Amygdala (tissue), 56 donors: ENCODE data around the gene APOO.

Experiments used
- DNase-seq, 56 donors: peaks; one replicate each; lab custom pipeline; 2025; lab: John Stamatoyannopoulos, UW

Gene APOO

DNA sequence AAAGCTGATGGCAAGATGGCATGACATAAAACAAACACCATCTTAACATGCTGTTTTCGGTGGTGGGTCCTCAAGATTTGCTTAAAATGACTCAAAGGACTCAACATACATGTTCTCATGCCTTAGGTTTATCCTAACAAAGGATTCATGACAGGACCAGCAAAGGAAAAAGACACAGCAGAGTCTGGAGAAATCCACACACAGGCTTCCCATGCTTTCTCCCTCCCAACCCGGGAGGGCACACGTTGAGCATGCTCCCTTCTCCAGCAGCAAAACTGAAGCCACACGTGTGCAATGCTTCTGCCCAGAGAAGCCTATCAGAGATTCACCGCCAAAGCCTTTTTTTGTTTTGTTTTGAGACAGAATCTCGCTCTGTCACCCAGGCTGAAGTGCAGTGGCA, 84.9 kb downstream of the APOO start:
- DNase-seq: no peak

DNA sequence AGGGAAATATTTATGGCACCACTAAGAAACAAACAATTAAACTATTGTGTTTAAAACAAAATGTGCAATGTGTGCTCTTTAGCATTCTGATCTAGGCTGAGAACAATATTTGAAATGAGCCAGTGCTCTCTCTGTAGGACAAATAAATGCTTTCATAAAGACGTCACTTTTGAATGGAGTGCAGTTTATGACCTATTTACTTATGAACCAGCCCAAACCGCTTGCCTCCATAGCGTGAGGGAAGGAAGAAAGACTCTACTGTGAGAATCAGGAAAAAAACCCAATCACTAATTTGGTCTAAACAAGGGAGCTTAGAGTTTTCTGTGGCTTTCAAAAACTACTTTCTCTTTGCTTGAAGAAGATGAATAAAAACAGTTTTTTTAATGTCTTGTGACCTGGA, 85.3 kb downstream of the APOO start:
- DNase-seq: peak in 7 of 56 donors; percentile 0 to 12 (median 1)

DNA sequence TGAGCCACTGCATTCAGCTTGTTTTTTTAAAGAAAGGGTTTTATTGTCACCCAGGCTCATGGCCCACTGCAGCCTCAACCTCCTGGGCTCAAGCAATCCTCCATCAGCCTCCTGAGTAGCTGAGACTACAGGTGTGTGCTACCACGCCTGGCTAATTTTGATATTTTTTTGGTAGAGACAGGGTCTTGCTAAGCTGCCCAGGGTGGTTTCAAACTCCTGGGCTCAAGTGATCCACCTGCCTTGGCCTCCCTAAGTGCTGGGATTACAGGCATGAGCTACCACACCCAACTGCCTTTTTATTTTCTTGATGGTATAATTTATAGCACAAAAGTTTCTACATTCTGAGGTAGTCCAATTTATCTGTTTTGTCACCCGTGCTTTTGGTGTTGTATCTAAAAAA, 85.9 kb downstream of the APOO start:
- DNase-seq: no peak

DNA sequence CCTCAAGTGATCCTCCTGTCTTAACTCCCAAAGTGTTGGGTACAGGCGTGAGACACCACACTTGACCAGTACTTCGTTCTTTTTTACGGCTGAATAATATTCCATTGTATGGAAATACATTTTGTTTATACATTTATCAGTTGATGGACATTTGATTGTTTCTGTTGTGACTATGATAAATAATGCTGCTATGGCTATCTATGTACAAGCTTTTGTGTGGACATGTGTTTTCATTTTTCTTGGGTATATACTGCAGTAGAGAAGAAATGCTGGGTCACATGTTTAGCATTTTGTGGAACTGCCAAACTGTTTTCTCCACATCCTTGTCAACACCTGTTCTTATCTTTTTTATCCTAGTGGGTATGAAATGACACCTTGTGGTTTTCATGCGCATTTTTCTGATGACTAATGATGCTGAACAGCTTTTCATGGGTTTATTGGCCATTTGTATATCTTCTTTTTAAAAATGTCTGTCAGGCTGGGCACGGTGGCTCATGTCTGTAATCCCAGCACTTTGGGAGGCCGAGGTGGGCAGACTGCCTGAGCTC, 87.4 kb downstream of the APOO start:
- no peak for DNase-seq

DNA sequence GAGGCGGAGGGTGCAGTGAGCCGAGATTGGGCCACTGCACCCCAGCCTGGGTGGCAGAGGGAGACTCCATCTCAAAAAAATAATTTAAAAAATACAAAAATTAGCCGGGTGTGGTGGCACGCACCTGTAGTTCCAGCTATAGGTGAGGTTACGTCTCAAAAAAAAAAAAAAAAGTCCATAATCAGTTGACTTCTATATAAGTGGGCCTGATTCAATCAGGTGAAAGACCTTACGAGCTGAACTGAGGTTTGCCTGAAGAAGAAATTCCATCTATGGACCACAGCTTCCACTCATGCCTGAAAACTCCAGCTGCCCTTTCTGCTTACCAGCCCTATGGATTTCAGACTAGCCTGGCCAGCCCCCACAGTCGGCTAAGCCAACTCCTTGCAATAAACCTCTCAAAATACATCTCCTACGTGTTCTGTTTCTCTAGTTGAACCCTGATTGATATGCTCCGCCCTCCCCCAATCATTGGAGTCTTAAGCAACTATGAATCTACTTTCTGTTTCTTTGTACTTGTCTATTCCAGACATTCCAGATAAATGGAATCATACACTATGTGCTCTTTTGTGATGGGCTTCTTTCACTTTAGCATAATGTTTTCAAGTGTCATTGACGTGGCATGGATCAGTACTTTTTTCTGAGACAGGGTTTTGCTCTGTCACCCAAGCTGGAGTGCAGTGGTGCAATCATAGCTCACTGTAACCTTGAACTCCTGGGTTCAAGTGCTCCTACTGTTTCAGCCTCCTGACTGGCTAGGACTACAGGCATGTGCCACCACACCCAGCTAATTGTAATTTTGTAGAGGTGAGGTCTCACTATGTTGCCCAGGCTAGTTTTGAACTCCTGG, 88.1 kb downstream of the APOO start:
- DNase-seq: no peak

DNA sequence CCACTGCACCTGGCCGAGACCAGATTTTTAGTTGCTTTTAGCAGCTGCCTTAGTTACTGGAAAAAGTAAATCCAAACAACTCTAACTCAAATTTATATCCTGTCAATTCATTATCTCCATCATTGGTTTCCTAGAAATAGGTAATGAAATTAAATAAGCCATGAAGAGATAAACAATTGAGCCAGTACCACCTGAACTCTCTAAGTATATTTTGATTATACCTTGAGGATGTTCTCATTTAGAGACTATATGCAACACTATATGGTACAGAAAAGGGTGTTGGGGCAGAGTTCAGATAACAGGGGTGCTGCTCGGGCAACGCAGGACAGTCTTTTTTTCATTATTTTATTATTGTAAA, 89.8 kb downstream of the APOO start:
- no peak for DNase-seq

DNA sequence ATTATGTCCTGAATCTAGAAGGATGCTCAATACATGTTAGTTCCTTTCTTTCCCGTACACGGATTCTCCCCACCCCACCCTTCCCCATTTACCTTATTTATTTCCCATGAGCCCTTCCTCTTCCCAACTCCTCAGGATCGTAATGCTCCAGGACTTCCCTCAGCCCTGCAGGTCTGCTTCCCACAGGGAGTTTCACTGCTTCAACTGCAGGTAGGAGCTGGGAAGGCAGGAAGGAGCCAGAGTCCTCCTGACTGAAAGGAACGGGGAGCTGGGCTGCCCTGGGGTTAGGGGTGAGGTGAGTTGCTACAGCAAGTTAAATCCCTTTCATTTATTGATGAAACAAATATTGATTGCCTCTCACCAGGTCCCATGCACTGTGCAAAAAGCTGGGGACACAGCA, 91.6 kb downstream of the APOO start:
- no peak for DNase-seq

DNA sequence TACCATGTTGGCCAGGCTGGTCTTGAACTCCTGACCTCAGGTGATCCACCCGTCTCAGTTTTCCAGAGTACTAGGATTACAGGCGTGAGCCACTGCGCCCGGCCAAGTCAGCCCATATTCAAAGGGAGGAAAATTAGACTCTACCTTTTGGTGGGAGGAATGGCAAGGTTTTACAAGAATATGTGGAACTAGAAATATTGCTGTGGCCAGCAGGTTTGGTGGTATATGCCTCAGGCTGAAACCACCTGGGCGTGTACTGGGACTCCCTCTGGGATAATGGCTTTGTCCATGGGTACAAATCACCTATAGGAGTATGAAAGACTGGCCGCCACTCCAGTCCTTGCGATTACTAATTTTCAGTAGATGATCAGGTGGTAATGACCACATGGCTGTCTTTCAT, 92.4 kb downstream of the APOO start:
- DNase-seq: no peak

DNA sequence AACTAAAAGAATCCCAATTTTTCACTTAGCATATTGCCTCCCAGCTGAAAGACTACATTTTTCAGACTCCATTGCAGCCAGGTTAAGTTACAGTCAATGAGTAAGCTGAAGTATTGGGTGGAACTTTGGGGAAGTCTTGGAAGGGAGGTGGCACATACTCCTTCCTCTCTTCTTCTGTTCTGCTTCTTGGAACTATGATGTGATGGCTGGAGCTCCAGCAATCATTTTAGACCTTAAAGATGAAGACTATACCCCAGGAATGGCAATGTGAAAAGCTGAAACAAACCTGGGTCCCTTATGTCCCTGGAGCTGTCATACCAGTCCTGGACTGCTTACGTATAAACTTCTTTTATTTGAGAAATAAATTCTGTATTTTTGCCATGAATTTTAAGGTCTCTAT, 93.9 kb downstream of the APOO start:
- DNase-seq: no peak

DNA sequence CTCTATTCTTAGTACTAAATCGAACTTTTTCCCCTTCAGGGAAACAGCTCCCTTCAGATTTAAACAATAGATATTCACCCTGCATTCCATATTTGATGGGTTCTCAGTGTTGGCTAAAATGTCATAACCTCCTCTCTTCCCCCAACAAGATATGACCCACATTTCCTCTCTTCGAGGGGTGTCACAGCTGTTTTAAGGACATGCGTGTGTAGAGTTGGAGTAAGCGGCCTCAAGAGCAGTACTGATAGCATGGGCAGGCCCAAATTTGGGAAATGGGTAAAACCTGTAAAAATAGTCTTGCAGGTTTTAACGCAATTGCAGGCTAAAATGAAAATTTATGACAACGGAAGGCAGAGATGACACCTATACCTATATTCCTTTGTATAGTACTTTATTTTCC, 96.1 kb downstream of the APOO start:
- no peak for DNase-seq

DNA sequence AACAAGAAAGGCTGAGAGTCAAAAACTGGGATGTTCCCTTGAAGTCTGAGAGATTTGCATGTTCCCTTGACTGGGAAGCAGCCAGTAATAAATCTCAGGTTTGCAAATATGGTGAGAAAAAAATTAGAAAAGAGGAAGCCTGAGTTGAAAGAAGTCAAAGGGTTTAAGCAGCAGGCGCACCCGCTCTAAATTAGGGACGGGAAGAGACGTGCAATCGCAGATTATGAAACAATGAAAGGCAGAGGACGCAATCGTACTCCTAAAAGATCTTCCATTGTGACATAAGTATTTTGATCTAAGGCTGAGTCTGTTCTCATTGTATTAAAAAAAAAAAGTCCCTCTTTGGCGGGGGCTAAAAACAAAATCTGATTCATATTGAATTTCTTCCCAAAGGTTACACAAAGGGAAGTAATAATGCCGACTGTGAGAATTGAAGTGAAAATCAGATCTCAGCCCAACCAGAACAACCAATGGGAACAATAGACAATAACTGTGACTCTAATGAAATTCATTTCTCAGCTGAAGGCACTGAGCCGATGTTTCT, 96.6 kb downstream of the APOO start:
- DNase-seq: peak in 2 of 56 donors; percentile 0 to 7

DNA sequence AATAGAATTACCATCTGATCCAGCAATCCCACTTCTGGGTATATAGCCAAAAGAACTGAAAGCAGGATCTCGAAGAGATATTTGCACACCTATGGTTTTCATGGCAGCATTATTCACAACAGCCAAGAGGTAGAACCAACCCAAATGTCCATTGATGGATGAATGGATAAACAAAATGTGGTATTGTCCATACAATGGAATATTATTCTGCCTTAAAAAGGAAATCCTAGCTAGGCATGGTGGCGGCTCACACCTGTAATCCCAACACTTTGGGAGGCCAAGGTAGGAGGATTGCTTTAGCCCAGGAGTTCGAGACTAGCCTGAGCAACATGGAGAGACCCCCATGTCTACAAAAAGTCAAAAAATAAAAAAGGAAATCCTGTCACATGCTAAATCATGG, 97.5 kb downstream of the APOO start:
- no peak for DNase-seq

DNA sequence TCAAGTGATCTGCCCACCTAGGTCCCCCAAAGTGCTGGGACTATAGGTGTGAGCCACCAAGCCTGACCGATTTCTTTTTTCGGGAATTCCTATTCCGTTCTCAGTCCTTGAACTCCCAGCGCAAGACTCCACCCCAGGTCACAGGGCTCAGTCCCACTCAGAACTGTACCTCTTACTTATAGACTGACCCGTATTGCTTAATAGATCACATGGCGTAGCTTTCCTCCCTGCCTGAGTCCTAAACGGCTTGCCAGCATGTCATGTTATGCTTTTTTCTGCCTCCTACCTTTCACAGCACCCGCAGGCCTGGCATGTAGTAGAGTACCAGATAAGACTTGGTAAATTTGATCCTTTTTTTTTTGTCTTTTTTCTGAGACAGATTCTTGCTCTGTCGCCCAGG, 102.3 kb downstream of the APOO start:
- DNase-seq: no peak

DNA sequence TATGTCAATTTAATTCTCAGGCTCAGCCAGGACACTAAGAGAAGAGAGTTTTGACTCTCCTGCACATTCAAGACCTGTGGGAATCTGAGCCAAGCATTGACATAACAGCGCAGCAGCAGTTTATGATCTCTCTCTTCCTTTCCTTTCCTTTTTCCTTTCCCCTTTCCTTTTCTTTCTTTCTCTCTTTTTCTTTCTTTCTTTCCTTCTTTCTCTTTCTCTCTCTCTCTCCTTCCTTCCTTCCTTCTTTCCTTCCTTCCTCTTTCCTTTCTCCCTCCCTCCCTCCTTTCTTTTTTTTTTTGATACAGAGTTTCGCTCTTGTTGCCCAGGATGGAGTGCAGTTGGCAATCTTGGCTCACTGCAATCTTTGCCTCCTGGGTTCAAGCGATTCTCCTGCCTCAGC, 103.2 kb downstream of the APOO start:
- no peak for DNase-seq

DNA sequence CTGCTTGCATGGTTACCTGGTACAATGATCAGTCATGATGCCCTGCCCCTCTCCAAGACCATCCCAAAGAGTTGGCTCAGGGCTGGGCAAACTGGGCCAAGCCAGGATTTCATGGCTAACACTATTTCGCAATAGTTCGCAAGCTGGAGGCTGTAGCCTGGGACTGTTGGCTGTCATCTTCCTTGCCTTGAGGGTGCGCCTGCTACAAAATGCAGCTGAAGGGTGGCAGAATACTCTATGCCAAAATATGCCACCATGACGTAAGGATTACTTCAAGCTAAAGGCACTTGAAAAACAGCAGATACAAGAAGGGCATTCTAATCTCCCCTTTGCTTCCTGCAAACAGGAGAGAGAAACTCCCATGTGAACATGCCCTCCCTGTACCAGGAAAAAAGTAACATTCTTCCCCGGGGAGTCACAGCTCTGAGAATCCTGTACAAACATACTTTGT, 103.8 kb downstream of the APOO start:
- no peak for DNase-seq

DNA sequence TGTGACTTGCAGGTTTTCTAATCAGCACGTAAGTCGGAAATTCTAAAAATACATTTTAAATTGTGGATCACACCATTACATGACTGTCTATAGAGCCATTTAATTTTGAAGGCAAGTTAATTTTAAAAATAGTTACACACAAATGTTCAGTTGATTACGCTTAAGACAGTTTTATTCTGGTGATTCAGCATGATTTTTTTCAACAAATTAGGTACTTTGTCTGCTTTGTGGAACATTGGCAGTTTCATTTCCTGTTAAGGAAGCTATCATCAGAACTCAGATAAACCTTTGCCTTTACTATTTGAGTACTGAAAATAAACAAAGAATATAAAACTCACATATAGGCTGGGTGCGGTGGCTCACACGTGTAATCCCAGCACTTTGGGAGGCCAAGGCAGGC, 105.3 kb downstream of the APOO start:
- DNase-seq: no peak

DNA sequence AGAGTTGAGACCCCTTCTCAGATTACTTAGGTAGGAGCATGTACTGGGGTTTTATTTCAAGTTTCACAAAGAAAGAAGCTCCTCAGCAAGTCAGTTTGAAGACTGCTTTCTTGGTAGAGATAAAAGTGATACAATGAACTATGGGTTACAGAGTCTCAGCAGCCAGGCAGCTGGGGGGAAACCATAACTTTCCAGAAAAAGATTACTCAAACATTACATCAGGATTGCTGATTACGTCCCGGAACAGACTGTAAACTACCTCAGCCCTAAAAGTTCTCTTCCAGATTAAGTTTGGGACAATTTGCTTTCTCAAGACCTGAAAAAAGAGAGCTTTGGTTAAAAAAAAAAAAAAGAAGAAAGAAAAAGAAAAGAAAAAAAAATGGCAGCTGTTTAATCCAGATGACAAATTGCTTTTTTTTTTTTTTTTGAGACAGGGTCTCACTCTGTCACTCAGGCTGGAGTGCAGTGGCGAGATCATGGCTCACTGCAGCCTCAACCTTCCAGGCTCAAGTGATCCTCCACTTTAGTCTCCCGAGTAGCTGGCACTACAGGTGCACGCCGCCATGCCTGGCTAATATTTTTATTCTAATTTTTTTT, 108.2 kb downstream of the APOO start:
- no peak for DNase-seq

DNA sequence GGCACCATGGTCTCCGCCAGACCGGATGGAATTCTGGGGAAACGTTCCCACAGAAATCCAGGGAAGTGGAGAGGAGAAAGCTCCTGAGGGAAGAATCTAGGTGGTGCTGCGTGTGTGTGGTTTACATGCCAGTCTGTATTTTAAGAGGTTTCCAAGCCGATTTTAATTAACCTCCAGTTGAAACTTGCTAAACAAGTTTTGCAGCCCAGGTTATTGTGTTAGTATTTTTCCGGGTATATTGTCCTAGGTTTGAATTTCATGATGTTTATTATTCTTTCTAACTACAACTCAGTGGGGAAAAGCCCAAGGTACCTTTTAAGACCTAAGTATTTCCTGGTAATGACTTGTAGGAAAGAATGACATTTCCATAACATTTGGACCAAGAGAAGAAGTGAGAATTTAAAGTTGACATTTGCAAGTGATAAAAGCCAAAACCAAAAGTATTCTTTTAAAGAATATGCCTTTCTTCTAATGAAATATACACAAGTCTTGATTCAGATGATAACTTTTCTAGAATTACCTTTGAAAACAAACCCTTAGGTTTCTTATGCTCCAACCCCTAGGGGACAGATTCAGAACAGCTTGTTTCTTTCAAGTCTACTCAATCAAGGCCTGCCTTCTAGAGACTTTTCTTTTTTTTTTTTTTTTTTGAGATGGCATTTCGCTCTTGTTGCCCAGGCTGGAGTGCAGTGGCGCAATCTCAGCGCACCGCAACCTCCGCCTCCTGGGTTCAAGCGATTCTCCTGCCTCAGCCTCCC, 110.2 kb downstream of the APOO start:
- DNase-seq: no peak

DNA sequence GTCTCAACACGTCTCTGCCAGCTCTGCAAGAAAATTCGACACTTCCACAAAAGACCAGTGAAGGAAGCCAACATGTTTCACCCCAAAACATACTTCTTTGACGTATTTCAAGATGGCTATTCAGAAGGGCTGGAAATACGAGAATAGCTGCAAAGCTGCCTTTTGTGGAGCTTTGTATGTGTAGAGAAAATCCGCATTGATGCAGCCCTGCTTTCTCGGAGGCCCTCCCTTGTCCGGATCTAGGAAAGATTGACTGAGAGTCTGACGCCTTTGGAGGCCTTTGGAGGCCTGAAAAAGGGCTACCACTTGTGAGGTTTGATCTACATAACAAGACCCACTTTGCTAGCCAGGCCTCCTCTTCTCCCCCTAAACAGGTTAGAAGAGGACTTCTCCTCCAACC, 112.5 kb downstream of the APOO start:
- no peak for DNase-seq

DNA sequence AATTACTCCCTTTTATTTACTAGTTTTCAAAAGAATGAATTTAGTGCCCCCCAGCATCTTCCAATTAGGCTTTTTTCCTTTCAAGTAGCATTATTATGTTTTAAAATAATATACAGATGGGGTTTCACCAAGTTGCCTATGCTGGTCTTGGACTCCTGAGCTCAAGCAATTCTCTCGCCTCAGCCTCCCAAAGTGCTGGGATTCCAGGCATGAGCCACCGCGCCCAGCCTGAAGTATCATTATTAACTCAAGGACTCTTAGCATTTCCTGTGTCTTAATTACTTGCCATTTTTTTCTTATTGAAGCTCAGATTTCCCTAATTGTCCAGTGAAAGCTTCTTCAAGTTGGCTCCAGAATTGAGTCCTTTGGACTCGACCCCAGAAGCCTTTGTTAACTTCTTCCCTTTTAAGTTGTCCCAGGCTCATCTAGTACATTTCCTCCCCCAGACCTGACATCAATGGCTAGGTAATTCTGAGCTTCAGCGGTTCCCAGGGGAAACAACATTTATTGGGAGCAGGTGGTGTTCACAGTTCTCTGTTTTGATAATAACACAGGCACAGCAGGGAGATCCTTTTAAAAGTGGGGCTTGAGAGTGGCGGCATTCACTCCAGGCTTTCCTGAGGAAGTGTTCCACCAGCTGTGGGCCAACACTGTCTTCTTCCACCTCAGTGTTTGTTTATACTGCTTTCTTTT, 114.7 kb downstream of the APOO start:
- DNase-seq: no peak

DNA sequence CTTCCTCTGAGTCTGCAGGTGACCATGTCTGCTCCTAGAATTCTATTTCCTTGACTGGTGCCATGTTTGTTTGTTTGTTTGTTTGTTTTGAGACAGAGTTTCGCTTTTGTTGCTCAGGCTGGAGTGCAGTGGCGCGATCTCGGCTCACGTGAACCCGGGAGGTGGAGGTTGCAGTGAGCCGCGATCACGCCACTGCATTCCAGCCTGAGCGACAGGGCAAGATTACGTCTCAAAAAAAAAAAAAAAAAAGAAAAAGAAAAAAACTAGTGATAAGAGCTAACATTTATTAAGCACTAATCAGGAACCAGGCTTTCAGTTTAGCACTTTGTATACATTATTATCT, 117.6 kb downstream of the APOO start:
- no peak for DNase-seq
